ENCODE data around the gene PER2. TPM values are rescaled to one million over a fixed set of nuclear protein-coding genes. Genes with fewer than 3 reads are reported as not detected.
A peak's percentile ranks its signal among the peaks of the same experiment; 100 is the strongest.
"Not testable (repeated sequence)": the region's sequence is repeated elsewhere in the genome, so short reads cannot be mapped to it uniquely, and the experiment has no call there.

PER2 gene
- total RNA-seq, 4 donors from 2014 or later = 4.1 to 7.5 (median 6.7) TPM

DNA sequence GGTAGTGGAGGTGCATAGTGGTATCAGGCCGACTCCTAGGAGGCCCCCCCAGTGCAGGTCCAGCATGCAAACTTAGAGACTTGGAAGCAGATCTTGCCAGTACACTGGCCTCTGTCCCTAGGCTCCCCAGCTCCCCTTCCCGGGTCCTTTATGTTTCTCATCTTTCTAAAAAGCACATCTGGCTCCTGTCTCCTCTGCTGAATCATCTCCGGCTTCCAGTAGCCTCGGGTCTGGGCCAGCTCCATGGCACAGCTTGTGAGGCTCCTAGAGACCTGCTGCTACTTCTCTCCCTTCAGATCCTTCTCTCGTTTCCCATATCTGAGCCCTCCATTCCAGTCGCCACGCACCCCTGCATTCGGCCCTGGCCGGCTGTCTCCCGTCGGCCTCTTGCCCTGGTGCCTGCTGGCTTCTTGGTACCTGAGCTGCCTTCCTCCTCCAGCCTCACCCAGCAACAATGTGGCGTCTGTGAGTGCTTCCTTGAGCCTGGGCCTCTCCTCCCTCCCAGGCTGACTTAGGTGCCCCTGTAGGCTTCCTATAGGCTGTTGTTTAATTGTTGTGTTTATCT, 38.5 kb upstream of the PER2 start:
- H3K4me1 ChIP-seq = peaks cover 5 to 20% of the 10 kb centered on the region in 2 donors
- in situ Hi-C loops (cut with MboI; ENCODE audit: low sequenced_read_pairs in 4 of 4) = no loop called here
- H3K27ac ChIP-seq = peak overlapping the region in 2 of 4 donors; percentile 10 to 59
- no peaks in the 10 kb centered on the region for H3K27me3 ChIP-seq
- no peaks in the 10 kb centered on the region for H3K9me3 ChIP-seq
- peaks cover 0 to 29% of the 10 kb centered on the region in 2 donors for H3K36me3 ChIP-seq
- DNase-seq = no peak
- TF ChIP-seq POLR2A (IDR thresholded peaks at IDR 0.05) = no peak
- TF ChIP-seq, protein P1, sequence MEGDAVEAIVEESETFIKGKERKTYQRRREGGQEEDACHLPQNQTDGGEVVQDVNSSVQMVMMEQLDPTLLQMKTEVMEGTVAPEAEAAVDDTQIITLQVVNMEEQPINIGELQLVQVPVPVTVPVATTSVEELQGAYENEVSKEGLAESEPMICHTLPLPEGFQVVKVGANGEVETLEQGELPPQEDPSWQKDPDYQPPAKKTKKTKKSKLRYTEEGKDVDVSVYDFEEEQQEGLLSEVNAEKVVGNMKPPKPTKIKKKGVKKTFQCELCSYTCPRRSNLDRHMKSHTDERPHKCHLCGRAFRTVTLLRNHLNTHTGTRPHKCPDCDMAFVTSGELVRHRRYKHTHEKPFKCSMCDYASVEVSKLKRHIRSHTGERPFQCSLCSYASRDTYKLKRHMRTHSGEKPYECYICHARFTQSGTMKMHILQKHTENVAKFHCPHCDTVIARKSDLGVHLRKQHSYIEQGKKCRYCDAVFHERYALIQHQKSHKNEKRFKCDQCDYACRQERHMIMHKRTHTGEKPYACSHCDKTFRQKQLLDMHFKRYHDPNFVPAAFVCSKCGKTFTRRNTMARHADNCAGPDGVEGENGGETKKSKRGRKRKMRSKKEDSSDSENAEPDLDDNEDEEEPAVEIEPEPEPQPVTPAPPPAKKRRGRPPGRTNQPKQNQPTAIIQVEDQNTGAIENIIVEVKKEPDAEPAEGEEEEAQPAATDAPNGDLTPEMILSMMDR (IDR thresholded peaks at IDR 0.05 in 4 of 5, conservative IDR thresholded peaks at IDR 0.05 in 1 of 5) = no peak
- peak in 1 of 2 donors; percentile 51 for ATAC-seq
- no peak overlapping the region for H3K4me3 ChIP-seq
- intact Hi-C loops (cut with DNase I; ENCODE audit: low total_unique reads) = no loop called here

DNA sequence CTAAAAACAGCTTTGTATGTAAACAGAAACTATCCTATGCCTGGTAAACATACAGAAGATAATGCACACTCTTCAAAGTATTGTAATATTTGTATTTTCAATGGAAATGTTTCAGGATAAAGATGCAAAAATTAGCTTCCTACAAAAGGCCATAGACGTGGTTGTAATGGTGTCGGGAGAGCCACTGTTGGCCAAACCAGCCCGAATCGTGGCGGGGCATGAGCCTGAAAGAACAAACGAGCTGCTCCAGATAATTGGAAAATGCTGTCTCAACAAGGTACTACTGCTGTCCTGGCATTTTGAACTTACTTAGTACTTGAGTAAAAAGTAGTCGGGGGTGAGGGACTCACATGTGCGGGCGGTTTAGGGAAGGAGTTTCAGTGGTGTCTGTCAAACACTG, 37.3 kb upstream of the PER2 start:
- Histone ChIP-seq H3K4me3 (no peak overlapping the region), H3K9me3 (no peaks in the 10 kb centered on the region), H3K27ac (no peak overlapping the region), H3K4me1 (peaks cover 15 to 29% of the 10 kb centered on the region in 2 donors), H3K27me3 (no peaks in the 10 kb centered on the region), H3K36me3 (peaks cover 0 to 29% of the 10 kb centered on the region in 2 donors)
- DNase-seq (no peak), ATAC-seq (no peak)
- in situ Hi-C loops (cut with MboI; ENCODE audit: low sequenced_read_pairs in 4 of 4) = no loop called here
- TF ChIP-seq, protein P1 (IDR thresholded peaks at IDR 0.05 in 4 of 5, conservative IDR thresholded peaks at IDR 0.05 in 1 of 5) = no peak
- no peak for TF ChIP-seq POLR2A (IDR thresholded peaks at IDR 0.05)
- intact Hi-C loops (cut with DNase I; ENCODE audit: low total_unique reads) = no loop called here

DNA sequence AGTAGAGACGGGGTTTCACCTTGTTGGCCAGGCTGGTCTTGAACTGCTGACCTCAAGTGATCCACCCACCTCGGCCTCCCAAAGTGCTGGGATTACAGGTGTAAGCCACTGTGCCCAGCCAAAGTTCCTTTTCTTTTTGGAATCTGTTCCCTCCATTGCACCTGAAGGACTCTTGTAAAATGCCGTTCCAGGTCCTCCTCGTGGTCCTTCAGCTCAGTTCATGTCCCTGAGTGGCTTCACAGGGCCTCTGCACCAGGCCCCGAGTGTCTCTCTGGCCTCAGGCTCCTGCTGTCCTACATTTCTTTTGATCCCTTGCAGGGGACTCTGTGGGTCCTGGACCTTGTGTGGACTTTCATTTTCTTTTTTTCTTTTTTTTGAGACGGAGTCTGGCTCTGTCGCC, 35.8 kb upstream of the PER2 start:
- intact Hi-C loops (cut with DNase I; ENCODE audit: low total_unique reads) = loop anchor here (5.0 kb wide), 1 partner anchor 77 kb away; no protein-coding TSS in a partner anchor
- H3K4me1 ChIP-seq = peaks cover 21 to 34% of the 10 kb centered on the region in 2 donors
- H3K9me3 ChIP-seq; in situ Hi-C loops (cut with MboI; ENCODE audit: low sequenced_read_pairs in 4 of 4); H3K4me3 ChIP-seq; DNase-seq; H3K27me3 ChIP-seq; ATAC-seq: not testable (repeated sequence)
- H3K27ac ChIP-seq = peak overlapping the region in 1 of 4 donors; percentile 82
- H3K36me3 ChIP-seq = peaks cover 0 to 18% of the 10 kb centered on the region in 2 donors

DNA sequence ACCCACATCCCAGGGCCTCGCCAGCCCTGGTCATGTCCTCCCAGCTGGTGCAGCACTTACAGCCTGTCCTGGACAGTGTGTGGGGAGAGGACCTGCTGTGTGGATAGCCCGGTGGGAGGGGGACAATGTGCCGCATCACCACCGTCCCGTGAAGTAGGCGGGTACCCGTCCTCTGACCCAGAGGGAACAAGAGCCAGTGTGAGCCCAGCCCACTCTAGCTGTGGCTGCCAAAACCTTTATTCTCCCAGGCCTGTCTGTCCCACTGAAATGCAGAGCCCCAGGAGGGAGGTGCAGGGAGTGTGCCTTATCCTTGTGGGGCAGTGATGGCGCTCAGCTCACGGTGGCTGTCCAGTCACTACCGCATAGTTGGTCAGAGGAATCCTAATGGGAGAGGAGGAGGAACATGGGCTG, 33.6 kb upstream of the PER2 start:
- H3K4me1 ChIP-seq = peaks cover 21 to 34% of the 10 kb centered on the region in 2 donors

DNA sequence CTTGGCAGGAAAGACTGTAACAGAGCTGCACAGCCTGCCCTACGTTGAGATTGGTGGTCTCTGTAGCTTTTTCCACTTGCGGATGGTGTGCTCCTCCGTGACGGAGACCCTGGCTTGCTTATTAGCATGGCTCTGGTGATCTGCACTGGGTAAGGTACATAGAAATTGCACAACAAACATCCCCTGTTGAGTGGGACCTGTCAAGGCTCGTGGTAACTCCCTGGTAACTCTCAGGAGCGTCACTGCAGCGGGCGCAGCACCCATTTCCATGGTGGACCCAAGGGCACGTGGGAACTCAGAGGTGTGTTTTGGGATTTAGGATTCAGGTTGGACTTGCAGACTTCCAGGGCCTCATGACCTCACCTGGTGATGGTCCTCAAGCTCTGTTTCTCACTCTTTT, 33.1 kb upstream of the PER2 start:
- intact Hi-C loops (cut with DNase I; ENCODE audit: low total_unique reads) = loop anchor here (5.0 kb wide), 1 partner anchor 74 kb away; no protein-coding TSS in a partner anchor
- no peaks in the 10 kb centered on the region for H3K36me3 ChIP-seq

More for the DNA sequence above, 33.6 kb upstream of the PER2 start:
- in situ Hi-C loops (cut with MboI; ENCODE audit: low sequenced_read_pairs in 4 of 4) = no loop called here
- DNase-seq (no peak), ATAC-seq (no peak)
- Histone ChIP-seq H3K4me3 (no peak overlapping the region), H3K36me3 (peaks cover 0 to 3% of the 10 kb centered on the region in 2 donors), H3K27me3 (no peaks in the 10 kb centered on the region), H3K9me3 (no peaks in the 10 kb centered on the region), H3K27ac (peak overlapping the region; percentile 69 to 82 (median 81))
- TF ChIP-seq, protein P1 (IDR thresholded peaks at IDR 0.05 in 4 of 5, conservative IDR thresholded peaks at IDR 0.05 in 1 of 5) = no peak
- no peak for TF ChIP-seq POLR2A (IDR thresholded peaks at IDR 0.05)
- intact Hi-C loops (cut with DNase I; ENCODE audit: low total_unique reads) = loop anchor here (5.0 kb wide), 1 partner anchor 75 kb away; no protein-coding TSS in a partner anchor

More for the DNA sequence above, 33.1 kb upstream of the PER2 start:
- DNase-seq (no peak), ATAC-seq (no peak)
- Histone ChIP-seq H3K27me3 (no peaks in the 10 kb centered on the region), H3K4me3 (peak overlapping the region; percentile 65 to 74 (median 66)), H3K27ac (peak overlapping the region; percentile 69 to 82 (median 81)), H3K9me3 (no peaks in the 10 kb centered on the region), H3K4me1 (peaks cover 21 to 32% of the 10 kb centered on the region in 2 donors)
- in situ Hi-C loops (cut with MboI; ENCODE audit: low sequenced_read_pairs in 4 of 4) = no loop called here
- TF ChIP-seq, protein P1 (IDR thresholded peaks at IDR 0.05 in 4 of 5, conservative IDR thresholded peaks at IDR 0.05 in 1 of 5) = no peak
- TF ChIP-seq POLR2A (IDR thresholded peaks at IDR 0.05) = no peak

Measured in gastrocnemius medialis (tissue), 4 donors.